H1 (cell line): ENCODE measurements around the gene PERCC1. TPM values are rescaled to one million over a fixed set of nuclear protein-coding genes. Genes with fewer than 3 reads are reported as not detected.

Experiments used
- CTCF ChIA-PET: fragments of 300-600 bp; sonication (Branson Sonifier 250); formaldehyde crosslinking; loops from one replicate; lab custom pipeline; 2021; ENCODE audit not compliant: partially characterized antibody; lab: Charles Lee
- POLR2A ChIA-PET: fragments of 300-600 bp; sonication (Branson Sonifier 250); formaldehyde crosslinking; loops from one replicate; lab custom pipeline; 2021; ENCODE audit warnings: inconsistent platforms; ENCODE audit not compliant: partially characterized antibody; lab: Charles Lee
- DNase-seq, 2 experiments: peaks; one replicate each; pipeline versions ENCODE4 v3.0.0 to v3.0.0-alpha.2; 2010 to 2022; ENCODE audit warnings: low spot score in 2 of 2, low read depth in 1 of 2, mixed read lengths in 1 of 2
- FAIRE-seq: peaks from 2 replicates; lab custom pipeline; 2011; peaks lifted over from hg19 to GRCh38; lab: Jason Lieb, UNC
- H2AFZ ChIP-seq: 2 replicates; pipeline ENCODE4 v1.8.1; 2012; ENCODE audit warnings: low read length, inconsistent platforms
- H2AK5ac ChIP-seq: 2 replicates; pipeline ENCODE4 v1.6.1; 2013; ENCODE audit warnings: low read depth, low read length
- H2BK120ac ChIP-seq: replicated peaks from 2 replicates; pipeline ENCODE3; 2013; ENCODE audit warnings: low read depth, low read length, inconsistent platforms
- H2BK12ac ChIP-seq: 2 replicates; pipeline ENCODE4 v1.6.1; 2013; ENCODE audit warnings: low read depth, low read length
- H2BK15ac ChIP-seq: 2 replicates; pipeline ENCODE4 v1.6.1; 2013; ENCODE audit warnings: low read length
- H2BK20ac ChIP-seq: 2 replicates; pipeline ENCODE4 v1.6.1; 2013; ENCODE audit warnings: low read length
- H2BK5ac ChIP-seq: 2 replicates; pipeline ENCODE4 v1.6.1; 2013; ENCODE audit warnings: low read depth, low read length
- H3K14ac ChIP-seq: 2 replicates; pipeline ENCODE4 v1.6.1; 2013; ENCODE audit warnings: inconsistent platforms; ENCODE audit not compliant: insufficient read length
- H3K18ac ChIP-seq: 2 replicates; pipeline ENCODE4 v1.6.1; 2013; ENCODE audit warnings: low read length; ENCODE audit errors: extremely low read depth
- H3K23ac ChIP-seq: 2 replicates; pipeline ENCODE4 v1.6.1; 2013; ENCODE audit warnings: inconsistent platforms; ENCODE audit not compliant: insufficient read length
- H3K23me2 ChIP-seq: 2 replicates; pipeline ENCODE4 v1.6.1; 2013; ENCODE audit warnings: low read depth, low read length
- H3K27ac ChIP-seq: 2 replicates; pipeline ENCODE4 v1.6.1; 2011; ENCODE audit warnings: low read depth, low read length, inconsistent platforms
- H3K27me3 ChIP-seq, 4 experiments: replicated peaks in 1 of 4; 1 replicate in 1 of 4; 2 replicates in 3 of 4; pipeline versions ENCODE4 v1.6.1 to v1.8.1; 2011 to 2013; ENCODE audit warnings: low read length in 3 of 4, mild to moderate bottlenecking in 3 of 4, inconsistent platforms in 2 of 4, mixed read lengths in 2 of 4, moderate library complexity in 1 of 4; ENCODE audit not compliant: control insufficient read depth in 3 of 4, insufficient read depth in 3 of 4; ENCODE audit errors: extremely low read depth in 1 of 4
- H3K36me3 ChIP-seq, 4 experiments: 2 replicates each; pipeline versions ENCODE4 v1.6.1 to v1.8.1; 2011 to 2013; ENCODE audit warnings: mild to moderate bottlenecking in 4 of 4, low read length in 3 of 4, moderate library complexity in 2 of 4, control low read depth in 1 of 4, inconsistent platforms in 1 of 4; ENCODE audit not compliant: insufficient read depth in 4 of 4, control insufficient read depth in 2 of 4
- H3K4ac ChIP-seq: replicated peaks from 2 replicates; pipeline ENCODE3; 2013; ENCODE audit warnings: low read length, low read depth, mixed read lengths, inconsistent platforms; ENCODE audit not compliant: insufficient read length
- H3K4me1 ChIP-seq, 4 experiments: replicated peaks in 1 of 4; 1 replicate in 1 of 4; 2 replicates in 3 of 4; pipeline versions ENCODE4 v1.6.1 to v1.8.1; 2011 to 2013; ENCODE audit warnings: low read length in 3 of 4, inconsistent platforms in 2 of 4, mixed read lengths in 1 of 4; ENCODE audit not compliant: insufficient read depth in 4 of 4, control insufficient read depth in 3 of 4
- H3K4me2 ChIP-seq, 2 experiments: 2 replicates each; pipeline versions ENCODE4 v1.6.1 to v1.8.1; 2011 to 2013; ENCODE audit warnings: low read depth in 2 of 2, low read length in 2 of 2, control low read depth in 1 of 2, inconsistent platforms in 1 of 2, mild to moderate bottlenecking in 1 of 2; ENCODE audit not compliant: insufficient read depth in 1 of 2
- H3K4me3 ChIP-seq, 4 experiments: fragments of 200-600, 300-600 bp in 1 of 4; sonication (generic), shearing (Covaris generic), sonication (Bioruptor Twin) in 1 of 4; 2 replicates each; pipeline versions ENCODE4 v1.5.1 to v1.8.1; 2011 to 2016; ENCODE audit warnings: low read length in 4 of 4, low read depth in 3 of 4, control low read depth in 2 of 4, inconsistent platforms in 2 of 4, mild to moderate bottlenecking in 2 of 4, mixed read lengths in 1 of 4, moderate library complexity in 1 of 4; ENCODE audit not compliant: insufficient read depth in 2 of 4; ENCODE audit errors: extremely low read depth in 1 of 4
- H3K56ac ChIP-seq: replicated peaks from 2 replicates; pipeline ENCODE3; 2013; ENCODE audit warnings: low read depth, mild to moderate bottlenecking, mixed read lengths, low read length, inconsistent platforms; ENCODE audit not compliant: insufficient read length
- H3K79me1 ChIP-seq: 2 replicates; pipeline ENCODE4 v1.6.1; 2013; ENCODE audit warnings: low read depth, low read length, control low read depth
- H3K79me2 ChIP-seq, 2 experiments: 2 replicates each; pipeline versions ENCODE4 v1.6.1 to v1.8.1; 2012 to 2013; ENCODE audit warnings: low read length in 2 of 2, mild to moderate bottlenecking in 2 of 2, inconsistent platforms in 1 of 2; ENCODE audit not compliant: insufficient read depth in 2 of 2, control insufficient read depth in 1 of 2
- H3K9ac ChIP-seq, 4 experiments: replicated peaks in 1 of 4; 1 replicate in 1 of 4; 2 replicates in 3 of 4; pipeline versions ENCODE4 v1.6.1 to v1.8.1; 2011 to 2013; ENCODE audit warnings: low read depth in 3 of 4, low read length in 3 of 4, control low read depth in 2 of 4, mild to moderate bottlenecking in 2 of 4, moderate library complexity in 2 of 4, inconsistent platforms in 1 of 4; ENCODE audit errors: extremely low read depth in 1 of 4
- H3K9me3 ChIP-seq, 2 experiments: 2 replicates each; pipeline versions ENCODE4 v1.6.1 to v1.8.1; 2012 to 2013; ENCODE audit warnings: mild to moderate bottlenecking in 2 of 2, moderate library complexity in 2 of 2, control low read depth in 1 of 2, inconsistent platforms in 1 of 2, low read depth in 1 of 2, low read length in 1 of 2, mixed read lengths in 1 of 2; ENCODE audit not compliant: insufficient read depth in 2 of 2
- H4K20me1 ChIP-seq, 2 experiments: replicated peaks in 1 of 2; 2 replicates each; pipeline versions ENCODE3 to v1.8.1; 2011 to 2013; ENCODE audit warnings: inconsistent platforms in 2 of 2, low read length in 2 of 2, mild to moderate bottlenecking in 1 of 2; ENCODE audit not compliant: insufficient read depth in 2 of 2, control insufficient read depth in 1 of 2
- H4K5ac ChIP-seq: 2 replicates; pipeline ENCODE4 v1.6.1; 2013; ENCODE audit warnings: low read length, low read depth, mixed read lengths, inconsistent platforms; ENCODE audit not compliant: insufficient read length
- H4K8ac ChIP-seq: 2 replicates; pipeline ENCODE4 v1.8.0; 2013; ENCODE audit warnings: mild to moderate bottlenecking, moderate library complexity, low read length, inconsistent platforms; ENCODE audit not compliant: insufficient read depth; ENCODE audit errors: extremely low read depth
- H4K91ac ChIP-seq: replicated peaks from 2 replicates; pipeline ENCODE3; 2013; ENCODE audit warnings: low read length, mixed read lengths, inconsistent platforms; ENCODE audit not compliant: insufficient read length
- BCL11A ChIP-seq, 2 experiments: IDR thresholded peaks; one replicate each; pipeline ENCODE4 v1.6.1; 2011; ENCODE audit warnings: low read depth in 2 of 2, low read length in 2 of 2, mild to moderate bottlenecking in 2 of 2
- EZH2 ChIP-seq: fragments of 200-600 bp; sonication (generic); IDR thresholded peaks from 2 replicates; pipeline ENCODE4 v1.7.1; 2012; ENCODE audit warnings: low read depth, mild to moderate bottlenecking, moderate library complexity, low read length, inconsistent platforms; ENCODE audit not compliant: severe bottlenecking
- WGBS, 2 experiments: shearing (Covaris generic) in 1 of 2; methylation state at CpG; one replicate each; pipeline versions ENCODE4 v1.1.6 to v1.1.7; 2013 to 2015; ENCODE audit warnings: low lambda C conversion rate in 2 of 2, mixed read lengths in 2 of 2, inconsistent platforms in 1 of 2, low coverage in 1 of 2, missing lambda C conversion rate in 1 of 2; ENCODE audit not compliant: insufficient replicate concordance in 2 of 2, insufficient coverage in 1 of 2, insufficient read length in 1 of 2; ENCODE audit errors: extremely low coverage in 1 of 2, missing lambda C conversion rate in 1 of 2; 5-methylcytosine and 5-hydroxymethylcytosine counted together
- polyA plus RNA-seq, 7 experiments: library from polyadenylated mRNA; depleted of rRNA in 3 of 7; stranded (reverse) in 5 of 7; unstranded in 2 of 7; fragments of >200 nt in 5 of 7; fragments of 200-250 nt in 2 of 7; gene quantifications; 1 replicate in 5 of 7; 2 replicates in 1 of 7; 4 replicates in 1 of 7; pipeline versions ENCODE4 v1.2.1 to v1.2.3, GENCODE V29; 2011 to 2013; ENCODE audit warnings: missing spikeins in 2 of 7, mixed read lengths in 2 of 7
- total RNA-seq: library from RNA; stranded (reverse); fragmentation: NEBNext Ultra II Directional; extraction: Animal tissue kit (Norgen Biotek cat#: 25700); gene quantifications from 2 replicates; pipeline ENCODE4 v1.2.1, GENCODE V29; 2021

Gene PERCC1
- total and polyA plus RNA-seq, 2 of the 8 experiments (the other 6 are each of a cell fraction or from before 2014, with no cell fraction given) = not detected

GRCh38 chr16:1387331-1387730, 43.5 kb upstream of the PERCC1 start:
- Histone ChIP-seq H3K4me2 (no peak overlapping the region), H3K9ac (no peak overlapping the region), H3K27ac (no peak overlapping the region), H3K18ac (no peak overlapping the region), H3K4me1 (no peaks in the 10 kb centered on the region), H3K14ac (no peak overlapping the region), H3K23me2 (no peaks in the 10 kb centered on the region), H3K36me3 (peaks cover 0 to 4% (median 1%) of the 10 kb centered on the region in 4 experiments; a peak in 4 of 8 replicates), H3K56ac (no peak overlapping the region), H2BK5ac (no peak overlapping the region), H3K27me3 (no peaks in the 10 kb centered on the region), H4K20me1 (peaks cover 0 to 1% of the 10 kb centered on the region in 2 experiments), H2AFZ (no peak overlapping the region), H2BK120ac (no peak overlapping the region), H2BK12ac (no peak overlapping the region), H3K4ac (no peak overlapping the region), H3K9me3 (no peaks in the 10 kb centered on the region), H3K79me2 (no peaks in the 10 kb centered on the region), H3K4me3 (no peak overlapping the region), H2BK20ac (no peak overlapping the region), H2AK5ac (no peak overlapping the region), H4K5ac (no peak overlapping the region), H4K8ac (0 out of 2 replicates have a peak overlapping the region, but pooled peaks have one; percentile 25), H3K23ac (no peak overlapping the region), H3K79me1 (no peaks in the 10 kb centered on the region), H4K91ac (no peak overlapping the region), H2BK15ac (no peak overlapping the region)
- DNase-seq (no peak), FAIRE-seq (no peak)
- CTCF ChIA-PET = interaction anchor here (1.1 to 4.0 kb wide), 3 partner anchors 14 to 40 kb away, joined by 3 to 18 read pairs (median 5); no protein-coding TSS in a partner anchor
- POLR2A ChIA-PET = interaction anchor here (0.7 to 2.4 kb wide), 3 partner anchors 9 to 202 kb away, joined by 4 to 7 read pairs (median 5); no protein-coding TSS in a partner anchor
- 83% methylated on average over 10 of the region's 16 CpGs; no CpG with 5 or more reads in 1 of the 2 experiments for WGBS, 2 experiments
- no peak for TF ChIP-seq BCL11A (IDR thresholded peaks at IDR 0.05; ENCODE audit: low read depth in 2 of 2, low read length in 2 of 2)
- no peak for TF ChIP-seq EZH2
